Psoas muscle (tissue), 8 donors: Measurements from ENCODE around the gene COQ8B. TPM values are rescaled to one million over a fixed set of nuclear protein-coding genes. Genes with fewer than 3 reads are reported as not detected.

ENCODE experiments used
- ATAC-seq, 4 donors: fragments of 200-7000 bp; cut with Tn5 transposase; one replicate each; pipeline ENCODE4 v1.9.1; 2020; ENCODE audit warnings: moderate library complexity in 3 of 4, mild to moderate bottlenecking in 2 of 4
- DNase-seq, 2 donors: peaks; one replicate each; pipeline ENCODE4 v3.0.0-alpha.2; 2020
- H3K27ac ChIP-seq: fragments of 200-600 bp; one replicate; pipeline ENCODE4 v1.8.0; 2022
- H3K27me3 ChIP-seq, 3 donors: fragments of 200-600 bp in 1 of 3; one replicate each; pipeline versions ENCODE4 v1.6.1 to v1.8.0; 2013 to 2022; ENCODE audit warnings: low read length in 2 of 3, mild to moderate bottlenecking in 2 of 3, moderate library complexity in 1 of 3; ENCODE audit not compliant: insufficient read depth in 3 of 3
- H3K36me3 ChIP-seq, 2 donors: fragments of 200-600 bp in 1 of 2; one replicate each; pipeline versions ENCODE4 v1.6.1 to v1.8.0; 2013 to 2022; ENCODE audit warnings: low read depth in 1 of 2, mild to moderate bottlenecking in 1 of 2, moderate library complexity in 1 of 2; ENCODE audit not compliant: insufficient read depth in 1 of 2
- H3K4me1 ChIP-seq: fragments of 200-600 bp; one replicate; pipeline ENCODE4 v1.8.0; 2022
- H3K4me3 ChIP-seq: fragments of 200-600 bp; one replicate; pipeline ENCODE4 v1.8.0; 2022; ENCODE audit warnings: mild to moderate bottlenecking
- H3K9me3 ChIP-seq: fragments of 200-600 bp; one replicate; pipeline ENCODE4 v1.8.0; 2022
- WGBS, 3 donors: extraction: QIAGEN DNeasy Blood & Tissue Kit; methylation state at CpG; one replicate each; pipeline versions ENCODE4 v1.1.6 to v1.1.7; 2013; 5-methylcytosine and 5-hydroxymethylcytosine counted together
- intact Hi-C, 2 donors: fragments of 100-400 bp; cut with DNase I; formaldehyde crosslinking; loops; one replicate each; pipeline versions ENCODE4 v1.11.0 to v1.14.2; 2022
- polyA plus RNA-seq, 3 donors: library from polyadenylated mRNA; stranded (reverse); fragments of 200-250 nt; gene quantifications; one replicate each; pipeline ENCODE4 v1.2.3, GENCODE V29; 2013
- total RNA-seq, 4 donors: library from RNA; stranded (reverse); fragmentation: NEBNext Ultra II Directional in 2 of 4; extraction: Animal tissue kit (Norgen Biotek cat#: 25700) in 2 of 4; gene quantifications; one replicate each; pipeline versions ENCODE4 v1.2.1 to v1.2.4, GENCODE V29; 2021 to 2023
- TF ChIP-seq, protein P1 (sequence below): fragments of 200-600 bp; IDR thresholded peaks from one replicate; pipeline ENCODE4 v1.8.0; 2022; ENCODE audit warnings: antibody characterized with exemption
- donor health status: healthy with polysubstance abuse.
- donor health status: DM: no; HTN: no; CAD: no; lungs with moderate emphysema.
- donor health status: Bipolar disorder and iron deficiency.
- donor health status: healthy.
- donor health status: DM: yes; HTN: yes; CAD: no.
- donor health status: DM: no; HTN: no; CAD: no.
- donor health status: DM: no; HTN: no; CAD: no.
- donor health status: DM: yes; HTN: yes; CAD: no.

Gene COQ8B
- total and polyA plus RNA-seq, 7 donors: 6.8 to 43.1 (median 14.4) TPM

DNA sequence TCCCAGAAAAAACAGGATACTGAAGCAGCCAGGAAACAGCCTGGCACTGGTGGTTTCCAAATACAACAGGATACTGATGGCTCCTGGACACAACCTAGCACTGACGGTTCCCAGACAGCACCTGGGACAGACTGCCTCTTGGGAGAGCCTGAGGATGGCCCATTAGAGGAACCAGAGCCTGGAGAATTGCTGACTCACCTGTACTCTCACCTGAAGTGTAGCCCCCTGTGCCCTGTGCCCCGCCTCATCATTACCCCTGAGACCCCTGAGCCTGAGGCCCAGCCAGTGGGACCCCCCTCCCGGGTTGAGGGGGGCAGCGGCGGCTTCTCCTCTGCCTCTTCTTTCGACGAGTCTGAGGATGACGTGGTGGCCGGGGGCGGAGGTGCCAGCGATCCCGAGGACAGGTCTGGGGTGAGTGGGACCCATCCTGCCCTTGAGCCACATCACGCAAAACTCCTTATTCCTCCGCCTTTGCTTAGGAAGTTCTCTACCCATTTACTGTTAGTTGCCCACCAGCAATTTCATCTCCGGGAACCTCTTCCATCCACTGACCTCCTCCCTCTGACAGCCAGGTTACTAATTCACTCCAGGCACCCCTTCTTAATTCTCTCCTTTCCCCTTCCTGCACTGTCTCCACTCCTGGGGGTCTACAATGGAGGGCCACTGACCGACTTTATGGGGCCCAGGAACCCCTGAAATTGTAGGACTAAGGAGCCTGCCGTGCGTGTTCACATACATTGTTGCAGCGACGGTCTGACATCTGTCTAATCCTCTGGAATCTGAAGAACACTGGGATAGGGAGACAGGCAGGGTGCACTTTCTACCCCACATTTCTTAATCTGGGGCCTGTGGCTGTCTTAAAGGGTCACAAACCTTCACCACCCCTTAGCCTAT lies 1.4 kb upstream of the COQ8B start:
- DNase-seq (peak in 1 of 2 donors; percentile 58), ATAC-seq (no peak)
- TF ChIP-seq, protein P1, sequence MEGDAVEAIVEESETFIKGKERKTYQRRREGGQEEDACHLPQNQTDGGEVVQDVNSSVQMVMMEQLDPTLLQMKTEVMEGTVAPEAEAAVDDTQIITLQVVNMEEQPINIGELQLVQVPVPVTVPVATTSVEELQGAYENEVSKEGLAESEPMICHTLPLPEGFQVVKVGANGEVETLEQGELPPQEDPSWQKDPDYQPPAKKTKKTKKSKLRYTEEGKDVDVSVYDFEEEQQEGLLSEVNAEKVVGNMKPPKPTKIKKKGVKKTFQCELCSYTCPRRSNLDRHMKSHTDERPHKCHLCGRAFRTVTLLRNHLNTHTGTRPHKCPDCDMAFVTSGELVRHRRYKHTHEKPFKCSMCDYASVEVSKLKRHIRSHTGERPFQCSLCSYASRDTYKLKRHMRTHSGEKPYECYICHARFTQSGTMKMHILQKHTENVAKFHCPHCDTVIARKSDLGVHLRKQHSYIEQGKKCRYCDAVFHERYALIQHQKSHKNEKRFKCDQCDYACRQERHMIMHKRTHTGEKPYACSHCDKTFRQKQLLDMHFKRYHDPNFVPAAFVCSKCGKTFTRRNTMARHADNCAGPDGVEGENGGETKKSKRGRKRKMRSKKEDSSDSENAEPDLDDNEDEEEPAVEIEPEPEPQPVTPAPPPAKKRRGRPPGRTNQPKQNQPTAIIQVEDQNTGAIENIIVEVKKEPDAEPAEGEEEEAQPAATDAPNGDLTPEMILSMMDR: no peak
- no peaks in the 10 kb centered on the region for H3K9me3 ChIP-seq
- no peaks in the 10 kb centered on the region for H3K27me3 ChIP-seq
- peak overlapping the region; percentile 76 for H3K4me3 ChIP-seq
- peaks cover 0 to 9% of the 10 kb centered on the region in 2 donors for H3K36me3 ChIP-seq
- intact Hi-C loops: loop anchor here in 1 of 2 donors (5.0 kb wide), 2 partner anchors 34 to 89 kb away; partner anchors contain the start of genes ACTMAP and SNRPA
- peak overlapping the region; percentile 96 for H3K27ac ChIP-seq
- H3K4me1 ChIP-seq: peaks cover 43% of the 10 kb centered on the region
- 33 to 42% (median 39%) methylated on average over 18 to 20 of the region's 20 CpGs for WGBS, 3 donors

DNA sequence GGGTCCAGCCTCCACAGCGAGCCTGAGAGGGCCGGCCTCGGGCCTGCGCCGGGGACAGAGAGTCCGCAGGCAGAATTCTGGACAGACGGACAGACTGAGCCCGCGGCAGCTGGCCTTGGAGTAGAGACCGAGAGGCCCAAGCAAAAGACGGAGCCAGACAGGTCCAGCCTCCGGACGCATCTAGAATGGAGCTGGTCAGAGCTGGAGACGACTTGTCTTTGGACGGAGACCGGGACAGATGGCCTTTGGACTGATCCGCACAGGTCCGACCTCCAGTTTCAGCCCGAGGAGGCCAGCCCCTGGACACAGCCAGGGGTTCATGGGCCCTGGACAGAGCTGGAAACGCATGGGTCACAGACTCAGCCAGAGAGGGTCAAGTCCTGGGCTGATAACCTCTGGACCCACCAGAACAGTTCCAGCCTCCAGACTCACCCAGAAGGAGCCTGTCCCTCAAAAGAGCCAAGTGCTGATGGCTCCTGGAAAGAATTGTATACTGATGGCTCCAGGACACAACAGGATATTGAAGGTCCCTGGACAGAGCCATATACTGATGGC lies 716 bp upstream of the COQ8B start:
- Histone ChIP-seq H3K27ac (peak overlapping the region; percentile 96), H3K27me3 (no peaks in the 10 kb centered on the region), H3K9me3 (no peaks in the 10 kb centered on the region), H3K4me3 (peak overlapping the region; percentile 76), H3K36me3 (peaks cover 0 to 15% of the 10 kb centered on the region in 2 donors), H3K4me1 (peaks cover 42% of the 10 kb centered on the region)
- DNase-seq (no peak), ATAC-seq (no peak)
- TF ChIP-seq, protein P1: no peak
- WGBS, 3 donors: 0% methylated on average over 20 of the region's 20 CpGs
- intact Hi-C loops: loop anchor here in 1 of 2 donors (5.0 kb wide), 2 partner anchors 35 to 90 kb away; partner anchors contain the start of genes ACTMAP and SNRPA

DNA sequence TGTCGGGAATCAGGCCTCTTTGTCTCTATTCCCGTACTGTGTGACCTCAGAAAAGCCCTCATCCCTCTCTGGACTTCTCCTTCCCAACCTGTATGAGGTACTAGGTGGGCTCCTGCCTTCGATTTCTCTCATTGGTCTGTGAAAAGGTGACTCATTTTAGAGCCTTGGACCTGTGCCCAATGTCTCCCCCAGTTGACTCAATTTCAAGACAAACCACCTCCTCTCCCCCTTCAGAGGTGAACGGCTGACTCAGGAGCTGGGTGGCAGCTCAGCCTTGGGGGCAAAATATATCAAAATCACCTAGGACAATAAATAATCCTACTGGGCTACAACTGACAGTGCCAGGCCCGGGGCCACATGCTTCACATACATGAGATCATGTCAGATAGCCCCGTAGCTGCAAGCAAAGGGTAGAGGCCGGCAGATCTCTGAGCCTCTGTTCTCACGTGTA lies 630 bp downstream of the COQ8B start:
- Histone ChIP-seq H3K9me3 (no peaks in the 10 kb centered on the region), H3K36me3 (peaks cover 0 to 24% of the 10 kb centered on the region in 2 donors), H3K27ac (peak overlapping the region; percentile 96), H3K4me3 (peak overlapping the region; percentile 76), H3K4me1 (peaks cover 35% of the 10 kb centered on the region), H3K27me3 (no peaks in the 10 kb centered on the region)
- TF ChIP-seq, protein P1: no peak
- ATAC-seq: no peak
- intact Hi-C loops: loop anchor here in 1 of 2 donors (5.0 kb wide), 2 partner anchors 36 to 91 kb away; partner anchors contain the start of genes ACTMAP and SNRPA
- 4 to 9% (median 8%) methylated on average over 8 of the region's 8 CpGs for WGBS, 3 donors
- DNase-seq: peak in 1 of 2 donors; percentile 40

DNA sequence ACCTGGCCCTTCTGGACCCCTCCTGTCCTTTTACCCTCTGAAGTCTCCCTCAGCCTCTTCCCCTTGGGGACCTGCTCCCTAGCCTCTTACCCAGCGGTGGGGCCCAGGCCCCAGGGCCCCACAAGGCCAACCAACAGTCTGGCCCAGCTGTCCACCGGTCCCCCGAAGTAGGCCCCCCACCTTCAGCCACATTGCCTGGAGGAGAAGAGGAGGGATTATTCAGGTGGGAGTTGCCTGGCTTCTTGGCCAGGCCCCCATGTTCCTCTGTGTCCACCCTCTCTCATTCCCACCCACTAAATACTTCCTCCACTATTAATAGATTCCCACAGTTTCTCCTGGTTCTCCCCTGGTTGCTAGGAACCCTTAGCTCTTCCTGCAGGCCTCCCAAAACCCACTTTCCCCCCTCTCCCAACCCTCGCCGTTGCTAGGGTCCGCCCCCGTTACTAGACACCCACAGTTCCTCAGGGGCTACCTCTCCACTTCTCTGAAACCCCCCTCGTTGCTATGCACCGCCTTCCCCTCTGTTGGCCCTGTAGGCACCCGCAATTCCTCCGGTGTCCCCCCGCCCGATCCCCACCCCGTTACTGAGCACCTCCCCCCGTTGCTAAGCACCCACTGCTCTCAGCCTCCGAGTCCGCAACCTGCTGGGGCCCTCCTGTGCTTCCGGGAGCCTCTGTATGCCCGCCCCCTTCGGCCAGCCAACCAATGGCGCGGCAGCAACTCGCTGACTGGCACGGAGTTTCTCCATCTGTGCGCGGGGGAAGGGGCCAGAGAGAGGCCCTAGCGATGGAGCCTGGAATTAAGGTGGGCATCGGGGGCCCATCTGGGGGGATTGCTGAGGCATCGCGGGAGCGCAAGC lies 2.0 kb downstream of the COQ8B start:
- WGBS, 3 donors: 5% methylated on average over 30 to 31 of the region's 31 CpGs
- DNase-seq (peak; percentile 94 to 96), ATAC-seq (peak; percentile 68 to 79 (median 71))
- peak overlapping the region; percentile 96 for H3K27ac ChIP-seq
- no peaks in the 10 kb centered on the region for H3K9me3 ChIP-seq
- H3K4me1 ChIP-seq: peaks cover 21% of the 10 kb centered on the region
- H3K4me3 ChIP-seq: peak overlapping the region; percentile 76
- H3K27me3 ChIP-seq: no peaks in the 10 kb centered on the region
- intact Hi-C loops: loop anchor here in 1 of 2 donors (2.0 to 5.0 kb wide), 3 partner anchors 22 to 93 kb away; partner anchors contain the start of genes ACTMAP and SNRPA
- peaks cover 0 to 37% of the 10 kb centered on the region in 2 donors for H3K36me3 ChIP-seq
- TF ChIP-seq, protein P1: no peak
